CD4-positive, alpha-beta T cell (primary cell): ENCODE measurements around the gene TMEM217. TPM values are rescaled to one million over a fixed set of nuclear protein-coding genes. Genes with fewer than 3 reads are reported as not detected.
A peak's percentile ranks its signal among the peaks of the same experiment; 100 is the strongest.

Experiments
- ATAC-seq: fragments of 200-7000 bp; cut with Tn5 transposase; one replicate; pipeline ENCODE4 v1.10.0; 2022; ENCODE audit warnings: mild to moderate bottlenecking; ENCODE audit not compliant: poor library complexity
- CTCF ChIA-PET: fragments of 350-600 bp; sonication (Branson Sonifier 250); formaldehyde crosslinking; loops from one replicate; lab custom pipeline; 2021; ENCODE audit warnings: antibody characterized with exemption, inconsistent platforms; lab: Charles Lee
- POLR2A ChIA-PET: fragments of 350-600 bp; sonication (Branson Sonifier 250); formaldehyde crosslinking; loops from one replicate; lab custom pipeline; 2021; ENCODE audit warnings: antibody characterized with exemption, inconsistent platforms; lab: Charles Lee
- DNase-seq, 14 experiments: peaks; one replicate each; pipeline ENCODE4 v3.0.0-alpha.2; 2013 to 2020; ENCODE audit warnings: mixed read lengths in 2 of 14
- H3K27ac ChIP-seq, 2 donors: one replicate each; pipeline versions ENCODE4 v1.5.1 to v1.7.0; 2013; ENCODE audit warnings: low read length in 2 of 2, low read depth in 1 of 2, mild to moderate bottlenecking in 1 of 2
- H3K27me3 ChIP-seq, 2 experiments: 1 replicate in 1 of 2; 2 replicates in 1 of 2; pipeline versions ENCODE4 v1.6.1 to v1.7.0; 2013; ENCODE audit warnings: low read length in 2 of 2, control low read depth in 1 of 2, mild to moderate bottlenecking in 1 of 2, moderate library complexity in 1 of 2; ENCODE audit not compliant: insufficient read depth in 2 of 2, control insufficient read depth in 1 of 2
- H3K36me3 ChIP-seq: one replicate; pipeline ENCODE4 v1.6.1; 2013; ENCODE audit warnings: low read length, control low read depth; ENCODE audit not compliant: insufficient read depth
- H3K4me1 ChIP-seq: one replicate; pipeline ENCODE4 v1.6.1; 2013; ENCODE audit warnings: low read length, control low read depth; ENCODE audit not compliant: insufficient read depth
- H3K4me3 ChIP-seq: one replicate; pipeline ENCODE4 v1.5.1; 2013; ENCODE audit warnings: mild to moderate bottlenecking, low read length, moderate library complexity
- H3K9me3 ChIP-seq, 2 experiments: 1 replicate in 1 of 2; 2 replicates in 1 of 2; pipeline versions ENCODE4 v1.6.1 to v1.7.0; 2013; ENCODE audit warnings: low read length in 2 of 2, mild to moderate bottlenecking in 2 of 2, control low read depth in 1 of 2, moderate library complexity in 1 of 2; ENCODE audit not compliant: control insufficient read depth in 1 of 2, insufficient read depth in 1 of 2
- H3K27ac Mint-ChIP-seq: one replicate; pipeline ENCODE4 v1.8.0; 2020; ENCODE audit warnings: mixed read lengths
- H3K27me3 Mint-ChIP-seq: one replicate; pipeline ENCODE4 v1.8.0; 2021; ENCODE audit warnings: mixed read lengths
- H3K36me3 Mint-ChIP-seq: one replicate; pipeline ENCODE4 v1.8.0; 2021; ENCODE audit warnings: low read depth, mixed read lengths
- H3K4me1 Mint-ChIP-seq: one replicate; pipeline ENCODE4 v1.8.0; 2021; ENCODE audit warnings: low read depth, mixed read lengths
- H3K4me3 Mint-ChIP-seq: one replicate; pipeline ENCODE4 v1.8.0; 2020; ENCODE audit warnings: mild to moderate bottlenecking, mixed read lengths
- H3K9me3 Mint-ChIP-seq: one replicate; pipeline ENCODE4 v1.8.0; 2020; ENCODE audit warnings: mixed read lengths
- CTCF ChIP-seq: fragments of 200-600 bp; IDR thresholded peaks from one replicate; pipeline ENCODE4 v1.8.0; 2022; ENCODE audit warnings: antibody characterized with exemption, mild to moderate bottlenecking
- intact Hi-C, 2 experiments: fragments of 100-400 bp; cut with DNase I in 1 of 2; cut with micrococcal nuclease in 1 of 2; formaldehyde crosslinking; loops; one replicate each; pipeline versions ENCODE4 v1.15.1 to v1.9.0; 2023 to 2025; cut with DNase I, micrococcal nuclease
- total RNA-seq, 174 experiments: library from RNA in 2 of 174; stranded (reverse) in 2 of 174; gene quantifications; one replicate each; pipeline ENCODE4 v1.2.3 and lab custom pipeline; 2021 to 2026

TMEM217 gene
- total RNA-seq, 2 experiments from 2014 or later: 0.41 to 0.47 TPM

DNA sequence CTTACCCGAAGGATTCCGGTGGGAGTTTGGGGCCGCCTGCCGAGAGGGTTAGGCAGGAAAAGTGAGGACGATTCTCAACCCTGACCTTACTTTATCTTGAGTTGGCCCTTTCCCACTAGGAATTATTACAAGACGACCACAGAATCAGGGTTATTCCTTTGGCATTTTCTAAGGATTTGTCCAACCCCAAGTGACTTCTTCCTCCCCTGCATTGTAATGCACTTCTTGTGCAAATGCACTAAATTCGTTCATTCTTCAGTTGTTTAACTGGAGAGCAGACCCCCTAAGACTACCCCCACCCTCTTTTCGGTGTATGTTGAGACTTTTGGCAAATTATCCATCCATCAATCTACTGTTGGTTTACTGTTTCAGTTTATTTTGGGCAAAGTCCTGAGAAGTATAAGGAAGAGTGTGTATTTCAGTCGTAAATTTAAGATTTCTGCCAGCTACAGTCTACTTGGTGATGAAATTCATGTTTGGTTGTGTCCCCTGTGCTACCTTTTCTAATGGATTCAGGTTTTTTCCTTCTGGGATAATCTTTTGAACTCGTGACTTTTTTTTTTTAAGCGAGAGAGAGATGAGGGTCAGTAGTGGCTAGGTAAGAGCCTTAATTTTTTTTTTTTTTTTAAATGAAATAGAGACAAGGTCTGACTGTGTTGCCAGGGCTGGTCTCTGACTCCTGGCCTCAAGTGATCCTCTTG is 611 bp upstream of the TMEM217 start:
- no peak for ATAC-seq
- H3K4me1 ChIP-seq: peaks cover 21% of the 10 kb centered on the region
- H3K4me3 ChIP-seq: peak overlapping the region; percentile 82
- TF ChIP-seq CTCF: no peak
- intact Hi-C loops: loop anchor here in 1 of 2 experiments (5.0 kb wide), 2 partner anchors 36 to 371 kb away; partner anchors contain the start of gene C6orf89
- Mint-ChIP-seq H3K9me3 (no peaks in the 10 kb centered on the region), H3K4me1 (peaks cover 53% of the 10 kb centered on the region), H3K27ac (peak overlapping the region; percentile 73), H3K27me3 (no peaks in the 10 kb centered on the region), H3K36me3 (peaks cover 10% of the 10 kb centered on the region), H3K4me3 (peak overlapping the region; percentile 84)
- no peaks in the 10 kb centered on the region for H3K9me3 ChIP-seq
- peak overlapping the region; percentile 86 to 92 for H3K27ac ChIP-seq
- no peaks in the 10 kb centered on the region for H3K27me3 ChIP-seq
- DNase-seq: no peak
- ChIA-PET POLR2A (interaction anchor here (0.5 to 1.5 kb wide), 7 partner anchors 12 to 1053 kb away, joined by 3 to 14 read pairs (median 5); partner anchors contain the start of genes CMTR1, MTCH1 and RNF8), CTCF (interaction anchor here (1.1 kb wide), 1 partner anchor 48 kb away, joined by 4 read pairs; no protein-coding TSS in a partner anchor)
- no peaks in the 10 kb centered on the region for H3K36me3 ChIP-seq

DNA sequence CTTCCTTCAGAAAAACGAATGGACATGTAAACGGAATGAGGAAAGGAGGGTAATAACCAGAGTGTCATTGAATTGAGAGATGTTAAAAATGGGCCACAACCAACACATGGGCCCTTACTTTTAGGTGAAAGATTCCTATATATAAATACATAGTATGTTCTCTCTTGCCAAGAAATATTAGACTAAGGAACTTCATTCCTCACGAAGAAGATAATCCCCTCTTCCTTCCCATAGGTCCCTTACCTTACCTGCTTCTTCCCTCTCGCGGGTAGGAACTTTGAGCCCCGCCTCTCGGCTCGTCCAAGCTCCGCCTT is 667 bp downstream of the TMEM217 start:
- H3K4me1 Mint-ChIP-seq: peaks cover 40% of the 10 kb centered on the region
- H3K27me3 ChIP-seq: no peaks in the 10 kb centered on the region
- H3K27ac ChIP-seq: peak overlapping the region; percentile 23 to 86
- H3K27me3 Mint-ChIP-seq: no peaks in the 10 kb centered on the region
- TF ChIP-seq CTCF: no peak
- ATAC-seq (no peak), DNase-seq (no peak)
- peak overlapping the region; percentile 84 for H3K4me3 Mint-ChIP-seq
- peaks cover 21% of the 10 kb centered on the region for H3K4me1 ChIP-seq
- ChIA-PET POLR2A (interaction anchor here (0.8 to 1.5 kb wide), 12 partner anchors 8 to 561 kb away, joined by 3 to 14 read pairs (median 4); partner anchors contain the start of genes CMTR1, MTCH1, PPIL1 and RNF8), CTCF (interaction anchor here (1.2 kb wide), 1 partner anchor 19 kb away, joined by 3 read pairs; no protein-coding TSS in a partner anchor)
- H3K9me3 ChIP-seq: no peaks in the 10 kb centered on the region
- intact Hi-C loops: loop anchor here in 1 of 2 experiments (5.0 kb wide), 2 partner anchors 35 to 370 kb away; partner anchors contain the start of gene C6orf89
- peak overlapping the region; percentile 73 for H3K27ac Mint-ChIP-seq
- no peaks in the 10 kb centered on the region for H3K9me3 Mint-ChIP-seq
- no peaks in the 10 kb centered on the region for H3K36me3 ChIP-seq
- H3K36me3 Mint-ChIP-seq: peaks cover 6% of the 10 kb centered on the region
- H3K4me3 ChIP-seq: peak overlapping the region; percentile 82

DNA sequence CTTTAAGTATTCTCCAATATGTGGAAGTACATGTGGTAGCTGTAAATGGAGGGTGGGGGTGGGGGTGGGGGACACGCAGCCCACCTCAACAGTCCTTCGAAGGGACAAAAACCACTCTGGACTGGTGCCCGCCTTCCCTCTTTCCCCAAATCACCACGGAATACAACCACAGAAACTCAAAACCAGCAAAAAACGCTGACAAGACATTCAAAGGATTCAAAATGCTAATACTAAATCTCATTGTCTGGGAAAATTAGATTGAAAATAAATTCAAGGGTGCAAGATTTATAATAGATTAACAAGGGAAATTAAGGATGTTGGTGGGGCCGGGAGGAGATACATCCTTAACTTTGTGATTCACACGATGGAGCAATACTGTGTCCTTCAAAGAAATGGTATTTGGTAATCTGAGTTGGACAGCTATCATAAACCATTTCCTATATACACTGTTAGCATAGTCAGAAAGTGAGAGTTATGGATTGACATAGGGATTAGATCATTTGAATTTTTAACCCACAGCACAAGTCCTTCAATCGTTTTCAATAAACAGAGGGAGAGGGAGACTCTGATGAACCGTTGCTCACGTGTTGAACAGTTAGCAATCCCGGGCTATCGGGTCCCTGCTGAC is 1.1 kb downstream of the TMEM217 start:
- Mint-ChIP-seq H3K36me3 (peaks cover 5% of the 10 kb centered on the region), H3K4me1 (peaks cover 40% of the 10 kb centered on the region), H3K4me3 (peak overlapping the region; percentile 84), H3K27me3 (no peaks in the 10 kb centered on the region), H3K27ac (peak overlapping the region; percentile 73), H3K9me3 (no peaks in the 10 kb centered on the region)
- TF ChIP-seq CTCF: no peak
- Histone ChIP-seq H3K27me3 (no peaks in the 10 kb centered on the region), H3K36me3 (no peaks in the 10 kb centered on the region), H3K9me3 (no peaks in the 10 kb centered on the region), H3K4me3 (peak overlapping the region; percentile 82), H3K27ac (peak overlapping the region; percentile 23 to 86), H3K4me1 (peaks cover 21% of the 10 kb centered on the region)
- intact Hi-C loops: loop anchor here in 1 of 2 experiments (5.0 kb wide), 2 partner anchors 35 to 370 kb away; partner anchors contain the start of gene C6orf89
- DNase-seq: peak in 2 of 14 experiments; percentile 22 to 28
- POLR2A ChIA-PET: interaction anchor here (0.8 to 1.5 kb wide), 12 partner anchors 9 to 562 kb away, joined by 3 to 14 read pairs (median 4); partner anchors contain the start of genes CMTR1, MTCH1, PPIL1 and RNF8
- CTCF ChIA-PET: interaction anchor here (1.0 to 1.2 kb wide), 2 partner anchors 19 to 239 kb away, joined by 3 read pairs; no protein-coding TSS in a partner anchor
- no peak for ATAC-seq
